Prostate gland (tissue), 2 donors: ENCODE results near the gene PIKFYVE. TPM values are rescaled to one million over a fixed set of nuclear protein-coding genes. Genes with fewer than 3 reads are reported as not detected.

ENCODE experiments used
- DNase-seq: peaks from one replicate; pipeline ENCODE4 v3.0.0-alpha.2; 2019; ENCODE audit warnings: low spot score
- H3K27ac ChIP-seq, 2 donors: fragments of 200-600 bp; sonication (generic); 2 replicates each; pipeline ENCODE4 v1.5.1; 2017 to 2019
- H3K27me3 ChIP-seq: fragments of 200-600 bp; sonication (generic); replicated peaks from 2 replicates; pipeline ENCODE4 v1.5.1; 2019; ENCODE audit not compliant: insufficient read depth
- H3K36me3 ChIP-seq, 2 donors: fragments of 200-600 bp; sonication (generic); 1 replicate in 1 of 2; 2 replicates in 1 of 2; pipeline versions ENCODE4 v1.5.1 to v1.8.1; 2017 to 2019
- H3K4me1 ChIP-seq: fragments of 200-600 bp; sonication (generic); replicated peaks from 2 replicates; pipeline ENCODE4 v1.5.1; 2019
- H3K4me3 ChIP-seq, 2 donors: fragments of 200-600 bp; sonication (generic); 2 replicates each; pipeline ENCODE4 v1.5.1; 2017 to 2019
- H3K9me3 ChIP-seq: fragments of 200-600 bp; sonication (generic); 2 replicates; pipeline ENCODE4 v1.5.1; 2017
- POLR2A ChIP-seq: fragments of 450-650 bp; IDR thresholded peaks from one replicate; pipeline ENCODE4 v1.6.1; 2016; ENCODE audit warnings: antibody characterized with exemption, mild to moderate bottlenecking
- POLR2AphosphoS5 ChIP-seq: sonication (generic); formaldehyde crosslinking; IDR thresholded peaks from one replicate; pipeline ENCODE4 v1.6.1; 2017; ENCODE audit warnings: antibody characterized with exemption
- WGBS: methylation state at CpG from one replicate; pipeline ENCODE4 v1.1.5; 2018; 5-methylcytosine and 5-hydroxymethylcytosine counted together
- intact Hi-C: fragments of 100-400 bp; cut with DNase I; formaldehyde crosslinking; loops from one replicate; pipeline ENCODE4 v1.14.2; 2022
- total RNA-seq, 2 donors: library from RNA; depleted of rRNA; stranded (reverse); fragments of >200 nt; gene quantifications; one replicate each; pipeline ENCODE4 v1.1.0, GENCODE V29; 2016
- TF ChIP-seq, protein P1 (sequence below), 4 experiments: fragments of 200-600 bp in 2 of 4; fragments of 450-650 bp in 2 of 4; sonication (generic) in 2 of 4; IDR thresholded peaks; 1 replicate in 3 of 4; 2 replicates in 1 of 4; pipeline ENCODE4 v1.5.1; 2016 to 2019; ENCODE audit warnings: antibody characterized with exemption in 4 of 4, mild to moderate bottlenecking in 2 of 4, moderate library complexity in 2 of 4

Gene PIKFYVE
- total RNA-seq, 2 donors from 2014 or later, result 26.7 to 47.1 TPM

DNA sequence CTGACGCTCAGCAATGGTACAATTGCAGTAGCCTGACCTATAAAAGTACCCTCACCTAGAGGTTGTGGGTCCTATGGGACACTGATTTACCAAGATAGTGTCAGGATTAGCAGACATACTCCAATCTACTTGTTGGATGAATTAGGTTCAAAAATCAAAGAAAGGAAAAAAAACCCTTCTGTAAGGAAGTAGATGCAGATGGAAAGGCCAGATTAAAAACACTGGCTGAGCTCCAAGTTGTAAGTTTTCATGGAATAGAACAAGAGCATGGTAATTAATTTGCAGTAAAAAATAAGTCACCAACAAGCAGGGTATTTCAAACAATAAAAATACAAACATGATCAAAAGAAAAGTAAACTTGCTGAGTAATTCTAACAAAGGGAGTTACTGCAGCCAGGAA lies 37.6 kb upstream of the PIKFYVE start:
- 82% methylated on average over 1 of the region's 1 CpG for WGBS
- no peak for DNase-seq
- H3K9me3 ChIP-seq, result no peaks in the 10 kb centered on the region
- H3K4me3 ChIP-seq, result no peak overlapping the region
- intact Hi-C loops, result no loop called here
- no peaks in the 10 kb centered on the region for H3K4me1 ChIP-seq
- no peaks in the 10 kb centered on the region for H3K27me3 ChIP-seq
- no peaks in the 10 kb centered on the region for H3K36me3 ChIP-seq
- TF ChIP-seq POLR2A (no peak), POLR2AphosphoS5 (no peak)
- TF ChIP-seq, protein P1, sequence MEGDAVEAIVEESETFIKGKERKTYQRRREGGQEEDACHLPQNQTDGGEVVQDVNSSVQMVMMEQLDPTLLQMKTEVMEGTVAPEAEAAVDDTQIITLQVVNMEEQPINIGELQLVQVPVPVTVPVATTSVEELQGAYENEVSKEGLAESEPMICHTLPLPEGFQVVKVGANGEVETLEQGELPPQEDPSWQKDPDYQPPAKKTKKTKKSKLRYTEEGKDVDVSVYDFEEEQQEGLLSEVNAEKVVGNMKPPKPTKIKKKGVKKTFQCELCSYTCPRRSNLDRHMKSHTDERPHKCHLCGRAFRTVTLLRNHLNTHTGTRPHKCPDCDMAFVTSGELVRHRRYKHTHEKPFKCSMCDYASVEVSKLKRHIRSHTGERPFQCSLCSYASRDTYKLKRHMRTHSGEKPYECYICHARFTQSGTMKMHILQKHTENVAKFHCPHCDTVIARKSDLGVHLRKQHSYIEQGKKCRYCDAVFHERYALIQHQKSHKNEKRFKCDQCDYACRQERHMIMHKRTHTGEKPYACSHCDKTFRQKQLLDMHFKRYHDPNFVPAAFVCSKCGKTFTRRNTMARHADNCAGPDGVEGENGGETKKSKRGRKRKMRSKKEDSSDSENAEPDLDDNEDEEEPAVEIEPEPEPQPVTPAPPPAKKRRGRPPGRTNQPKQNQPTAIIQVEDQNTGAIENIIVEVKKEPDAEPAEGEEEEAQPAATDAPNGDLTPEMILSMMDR (IDR thresholded peaks at IDR 0.05), result no peak
- no peak overlapping the region for H3K27ac ChIP-seq

DNA sequence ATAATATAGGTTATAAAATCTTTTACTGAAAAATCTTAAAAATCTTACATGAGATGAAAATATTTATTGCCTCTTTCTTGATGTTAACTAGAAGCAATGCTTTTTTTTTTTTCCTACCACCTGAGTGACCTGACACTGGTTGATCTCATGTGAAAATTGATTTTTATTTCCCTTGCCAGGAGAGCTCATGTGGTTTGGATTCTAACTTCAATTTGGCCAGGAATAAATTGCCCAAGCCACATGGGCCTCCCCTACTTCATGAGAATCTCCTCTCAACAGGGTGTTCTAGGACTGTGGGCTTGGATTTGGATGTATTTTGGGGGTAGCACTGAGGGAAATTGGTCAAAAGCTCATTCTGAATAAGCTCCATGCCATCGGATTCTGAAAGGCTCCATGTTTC lies 31.3 kb upstream of the PIKFYVE start:
- TF ChIP-seq POLR2A, result no peak
- TF ChIP-seq, protein P1 (IDR thresholded peaks at IDR 0.05), result no peak
- no peak for TF ChIP-seq POLR2AphosphoS5
- H3K9me3 ChIP-seq, result no peaks in the 10 kb centered on the region
- H3K27ac ChIP-seq, result no peak overlapping the region
- intact Hi-C loops, result no loop called here
- H3K36me3 ChIP-seq, result no peaks in the 10 kb centered on the region
- DNase-seq, result no peak
- WGBS, result 100% methylated on average over 1 of the region's 1 CpG
- no peak overlapping the region for H3K4me3 ChIP-seq
- no peaks in the 10 kb centered on the region for H3K4me1 ChIP-seq
- no peaks in the 10 kb centered on the region for H3K27me3 ChIP-seq

DNA sequence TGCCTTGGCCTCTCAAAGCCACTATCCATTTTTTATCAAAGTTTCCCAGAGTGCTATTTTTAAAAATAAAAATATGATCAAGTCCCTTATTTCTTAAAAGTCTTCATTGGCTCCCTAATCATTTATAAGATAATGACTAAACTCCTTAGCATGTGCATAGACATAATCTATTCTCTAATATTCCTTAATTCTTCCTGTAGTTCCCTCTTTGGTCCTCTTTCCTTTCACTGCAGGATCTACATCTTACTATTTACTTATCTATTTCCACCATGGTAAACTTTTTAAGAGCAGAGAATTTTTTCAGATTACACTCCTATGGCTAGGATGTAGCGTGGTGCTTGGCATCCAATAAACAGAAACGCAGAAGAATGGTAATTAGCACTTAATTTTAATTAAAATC lies 30.2 kb upstream of the PIKFYVE start:
- intact Hi-C loops, result no loop called here
- no peak for DNase-seq
- H3K27me3 ChIP-seq, result no peaks in the 10 kb centered on the region
- 68% methylated on average over 2 of the region's 2 CpGs for WGBS
- no peaks in the 10 kb centered on the region for H3K9me3 ChIP-seq
- no peaks in the 10 kb centered on the region for H3K4me1 ChIP-seq
- no peak for TF ChIP-seq POLR2A
- no peak for TF ChIP-seq POLR2AphosphoS5
- TF ChIP-seq, protein P1 (IDR thresholded peaks at IDR 0.05), result no peak
- H3K27ac ChIP-seq, result no peak overlapping the region
- no peaks in the 10 kb centered on the region for H3K36me3 ChIP-seq
- H3K4me3 ChIP-seq, result no peak overlapping the region

DNA sequence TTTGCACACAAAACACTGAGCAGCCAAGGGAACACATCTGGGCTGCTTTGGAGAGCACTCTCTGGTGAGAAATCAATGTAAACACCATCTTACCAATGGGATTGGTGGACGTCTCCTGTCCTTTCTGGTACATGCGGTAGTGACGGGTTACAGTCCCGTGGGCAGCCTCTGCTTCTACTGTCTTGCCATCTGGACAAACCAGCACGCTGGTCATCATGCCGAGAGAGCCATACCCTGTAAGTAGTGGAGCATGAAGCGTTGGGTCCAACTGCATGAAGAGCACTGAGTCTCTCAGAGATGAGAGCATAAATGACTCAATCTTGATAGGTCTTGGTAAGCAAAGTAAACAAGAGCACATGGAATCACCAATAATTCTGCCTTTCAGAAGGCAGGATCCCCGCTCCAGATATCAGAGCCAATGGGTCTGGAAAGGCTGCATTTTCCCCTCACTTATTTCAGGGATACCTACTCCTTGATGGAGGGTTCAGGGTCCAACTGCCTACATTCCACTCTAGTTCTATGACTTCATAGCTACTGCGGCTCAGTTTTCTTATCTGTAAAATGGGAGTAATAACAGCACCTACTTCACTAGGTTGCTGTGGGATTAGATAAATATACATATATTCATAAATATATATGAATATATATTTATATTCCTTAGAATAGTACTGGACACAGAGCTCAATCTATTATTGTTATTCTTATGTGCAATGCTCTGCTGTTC lies 26.1 kb upstream of the PIKFYVE start:
- Histone ChIP-seq H3K9me3 (no peaks in the 10 kb centered on the region), H3K27ac (no peak overlapping the region), H3K36me3 (no peaks in the 10 kb centered on the region), H3K27me3 (no peaks in the 10 kb centered on the region), H3K4me1 (no peaks in the 10 kb centered on the region), H3K4me3 (no peak overlapping the region)
- intact Hi-C loops, result no loop called here
- 98% methylated on average over 9 of the region's 9 CpGs for WGBS
- no peak for TF ChIP-seq POLR2A
- TF ChIP-seq, protein P1 (IDR thresholded peaks at IDR 0.05), result no peak
- no peak for TF ChIP-seq POLR2AphosphoS5
- DNase-seq, result no peak

DNA sequence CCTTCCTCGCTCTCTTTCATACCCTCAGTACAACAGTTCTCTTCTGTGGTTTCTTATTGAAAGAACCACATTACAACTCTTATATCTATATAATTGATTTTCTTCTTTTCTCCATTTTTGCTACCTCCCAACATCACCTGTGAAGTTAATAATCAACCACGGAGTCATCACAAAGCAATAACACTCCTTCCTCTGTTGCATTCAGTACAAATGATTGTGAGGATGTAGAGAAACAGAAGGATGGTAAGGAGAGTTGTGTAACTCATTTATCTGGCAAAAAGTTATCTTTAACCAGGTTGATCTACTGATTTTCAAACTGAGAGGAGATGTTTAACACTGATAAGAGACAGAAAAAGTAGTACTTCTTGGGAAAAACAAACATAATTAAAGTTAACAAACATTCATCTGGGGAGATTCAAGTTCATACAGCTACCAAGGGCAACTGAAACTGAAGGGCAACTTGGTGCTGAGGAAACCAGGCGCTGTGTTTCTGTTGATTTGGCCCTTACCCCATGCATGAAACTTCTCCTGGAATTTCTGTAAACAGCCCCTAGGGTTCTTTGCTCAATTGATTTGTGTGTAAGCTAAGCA lies 25.3 kb upstream of the PIKFYVE start:
- Histone ChIP-seq H3K27ac (no peak overlapping the region), H3K4me1 (no peaks in the 10 kb centered on the region), H3K36me3 (no peaks in the 10 kb centered on the region), H3K4me3 (no peak overlapping the region), H3K27me3 (no peaks in the 10 kb centered on the region), H3K9me3 (no peaks in the 10 kb centered on the region)
- TF ChIP-seq POLR2AphosphoS5, result no peak
- no peak for TF ChIP-seq POLR2A
- TF ChIP-seq, protein P1 (IDR thresholded peaks at IDR 0.05), result no peak
- intact Hi-C loops, result no loop called here
- 60% methylated on average over 3 of the region's 3 CpGs for WGBS
- no peak for DNase-seq
